ENCODE data around the gene DRAP1. TPM values are rescaled to one million over a fixed set of nuclear protein-coding genes. Genes with fewer than 3 reads are reported as not detected.
A peak's percentile ranks its signal among the peaks of the same experiment; 100 is the strongest.

DRAP1 gene
- total and polyA plus RNA-seq, 9 of the 15 experiments (the other 6 are each of a cell fraction or from before 2014, with no cell fraction given): 9.6 to 200 (median 92.9) TPM

DNA sequence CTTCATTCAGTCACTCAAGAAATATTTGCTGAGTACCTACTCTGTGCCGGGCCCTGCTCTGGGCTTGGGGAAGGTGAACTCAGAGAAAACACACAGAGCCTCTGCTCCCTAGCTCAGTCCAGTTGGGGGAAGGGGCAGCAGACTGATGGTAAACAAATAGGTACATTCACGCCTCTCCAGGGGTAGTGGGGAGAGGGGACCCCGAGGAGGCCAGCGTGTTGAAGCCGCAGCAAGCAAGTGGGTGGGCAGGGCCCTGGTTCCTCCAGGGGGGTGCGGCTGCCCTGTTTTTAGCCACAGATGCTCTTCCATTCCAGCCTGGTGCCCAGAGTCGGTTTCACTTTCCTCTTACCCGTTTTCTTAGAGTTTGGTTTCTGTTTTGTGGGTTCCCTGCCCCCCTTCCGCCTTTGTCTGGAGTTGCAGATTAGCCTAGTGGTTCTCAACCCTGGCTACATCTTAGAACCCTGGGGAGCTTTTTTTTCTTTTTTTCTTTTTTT is 8.7 kb downstream of the DRAP1 start (continued):
- TF ChIP-seq PCBP2 (IDR thresholded peaks at IDR 0.05; ENCODE audit: low read depth, low read length, poor library complexity, severe bottlenecking) (no peak), HDAC8 (tag; IDR thresholded peaks at IDR 0.05) (no peak), CBFA2T2 (conservative IDR thresholded peaks at IDR 0.05) (0 out of 2 replicates have a peak, but pooled peaks have one; percentile 16), ZNF584 (CRISPR knock-in tag; IDR thresholded peaks at IDR 0.05; ENCODE audit: low read depth) (no peak), MYC (IDR thresholded peaks at IDR 0.05; ENCODE audit: low read depth, low read length) (no peak), MYC (CRISPR knock-in tag; IDR thresholded peaks at IDR 0.05; ENCODE audit: borderline replicate concordance, low read depth) (no peak), CTBP1 (IDR thresholded peaks at IDR 0.05; ENCODE audit: borderline replicate concordance) (no peak), RAD51 (IDR thresholded peaks at IDR 0.05; ENCODE audit: borderline replicate concordance, low read depth) (no peak), ZNF165 (CRISPR knock-in tag; IDR thresholded peaks at IDR 0.05; ENCODE audit: borderline replicate concordance) (no peak), TGIF2 (CRISPR knock-in tag; IDR thresholded peaks at IDR 0.05) (no peak), ATF7 (IDR thresholded peaks at IDR 0.05) (no peak), NCOR1 (IDR thresholded peaks at IDR 0.05) (0 out of 2 replicates have a peak, but pooled peaks have one; percentile 24), ERF (CRISPR knock-in tag; IDR thresholded peaks at IDR 0.05) (0 out of 2 replicates have a peak, but pooled peaks have one; percentile 68), ZNF57 (CRISPR knock-in tag; IDR thresholded peaks at IDR 0.05) (no peak)
- TF ChIP-seq, protein P1, sequence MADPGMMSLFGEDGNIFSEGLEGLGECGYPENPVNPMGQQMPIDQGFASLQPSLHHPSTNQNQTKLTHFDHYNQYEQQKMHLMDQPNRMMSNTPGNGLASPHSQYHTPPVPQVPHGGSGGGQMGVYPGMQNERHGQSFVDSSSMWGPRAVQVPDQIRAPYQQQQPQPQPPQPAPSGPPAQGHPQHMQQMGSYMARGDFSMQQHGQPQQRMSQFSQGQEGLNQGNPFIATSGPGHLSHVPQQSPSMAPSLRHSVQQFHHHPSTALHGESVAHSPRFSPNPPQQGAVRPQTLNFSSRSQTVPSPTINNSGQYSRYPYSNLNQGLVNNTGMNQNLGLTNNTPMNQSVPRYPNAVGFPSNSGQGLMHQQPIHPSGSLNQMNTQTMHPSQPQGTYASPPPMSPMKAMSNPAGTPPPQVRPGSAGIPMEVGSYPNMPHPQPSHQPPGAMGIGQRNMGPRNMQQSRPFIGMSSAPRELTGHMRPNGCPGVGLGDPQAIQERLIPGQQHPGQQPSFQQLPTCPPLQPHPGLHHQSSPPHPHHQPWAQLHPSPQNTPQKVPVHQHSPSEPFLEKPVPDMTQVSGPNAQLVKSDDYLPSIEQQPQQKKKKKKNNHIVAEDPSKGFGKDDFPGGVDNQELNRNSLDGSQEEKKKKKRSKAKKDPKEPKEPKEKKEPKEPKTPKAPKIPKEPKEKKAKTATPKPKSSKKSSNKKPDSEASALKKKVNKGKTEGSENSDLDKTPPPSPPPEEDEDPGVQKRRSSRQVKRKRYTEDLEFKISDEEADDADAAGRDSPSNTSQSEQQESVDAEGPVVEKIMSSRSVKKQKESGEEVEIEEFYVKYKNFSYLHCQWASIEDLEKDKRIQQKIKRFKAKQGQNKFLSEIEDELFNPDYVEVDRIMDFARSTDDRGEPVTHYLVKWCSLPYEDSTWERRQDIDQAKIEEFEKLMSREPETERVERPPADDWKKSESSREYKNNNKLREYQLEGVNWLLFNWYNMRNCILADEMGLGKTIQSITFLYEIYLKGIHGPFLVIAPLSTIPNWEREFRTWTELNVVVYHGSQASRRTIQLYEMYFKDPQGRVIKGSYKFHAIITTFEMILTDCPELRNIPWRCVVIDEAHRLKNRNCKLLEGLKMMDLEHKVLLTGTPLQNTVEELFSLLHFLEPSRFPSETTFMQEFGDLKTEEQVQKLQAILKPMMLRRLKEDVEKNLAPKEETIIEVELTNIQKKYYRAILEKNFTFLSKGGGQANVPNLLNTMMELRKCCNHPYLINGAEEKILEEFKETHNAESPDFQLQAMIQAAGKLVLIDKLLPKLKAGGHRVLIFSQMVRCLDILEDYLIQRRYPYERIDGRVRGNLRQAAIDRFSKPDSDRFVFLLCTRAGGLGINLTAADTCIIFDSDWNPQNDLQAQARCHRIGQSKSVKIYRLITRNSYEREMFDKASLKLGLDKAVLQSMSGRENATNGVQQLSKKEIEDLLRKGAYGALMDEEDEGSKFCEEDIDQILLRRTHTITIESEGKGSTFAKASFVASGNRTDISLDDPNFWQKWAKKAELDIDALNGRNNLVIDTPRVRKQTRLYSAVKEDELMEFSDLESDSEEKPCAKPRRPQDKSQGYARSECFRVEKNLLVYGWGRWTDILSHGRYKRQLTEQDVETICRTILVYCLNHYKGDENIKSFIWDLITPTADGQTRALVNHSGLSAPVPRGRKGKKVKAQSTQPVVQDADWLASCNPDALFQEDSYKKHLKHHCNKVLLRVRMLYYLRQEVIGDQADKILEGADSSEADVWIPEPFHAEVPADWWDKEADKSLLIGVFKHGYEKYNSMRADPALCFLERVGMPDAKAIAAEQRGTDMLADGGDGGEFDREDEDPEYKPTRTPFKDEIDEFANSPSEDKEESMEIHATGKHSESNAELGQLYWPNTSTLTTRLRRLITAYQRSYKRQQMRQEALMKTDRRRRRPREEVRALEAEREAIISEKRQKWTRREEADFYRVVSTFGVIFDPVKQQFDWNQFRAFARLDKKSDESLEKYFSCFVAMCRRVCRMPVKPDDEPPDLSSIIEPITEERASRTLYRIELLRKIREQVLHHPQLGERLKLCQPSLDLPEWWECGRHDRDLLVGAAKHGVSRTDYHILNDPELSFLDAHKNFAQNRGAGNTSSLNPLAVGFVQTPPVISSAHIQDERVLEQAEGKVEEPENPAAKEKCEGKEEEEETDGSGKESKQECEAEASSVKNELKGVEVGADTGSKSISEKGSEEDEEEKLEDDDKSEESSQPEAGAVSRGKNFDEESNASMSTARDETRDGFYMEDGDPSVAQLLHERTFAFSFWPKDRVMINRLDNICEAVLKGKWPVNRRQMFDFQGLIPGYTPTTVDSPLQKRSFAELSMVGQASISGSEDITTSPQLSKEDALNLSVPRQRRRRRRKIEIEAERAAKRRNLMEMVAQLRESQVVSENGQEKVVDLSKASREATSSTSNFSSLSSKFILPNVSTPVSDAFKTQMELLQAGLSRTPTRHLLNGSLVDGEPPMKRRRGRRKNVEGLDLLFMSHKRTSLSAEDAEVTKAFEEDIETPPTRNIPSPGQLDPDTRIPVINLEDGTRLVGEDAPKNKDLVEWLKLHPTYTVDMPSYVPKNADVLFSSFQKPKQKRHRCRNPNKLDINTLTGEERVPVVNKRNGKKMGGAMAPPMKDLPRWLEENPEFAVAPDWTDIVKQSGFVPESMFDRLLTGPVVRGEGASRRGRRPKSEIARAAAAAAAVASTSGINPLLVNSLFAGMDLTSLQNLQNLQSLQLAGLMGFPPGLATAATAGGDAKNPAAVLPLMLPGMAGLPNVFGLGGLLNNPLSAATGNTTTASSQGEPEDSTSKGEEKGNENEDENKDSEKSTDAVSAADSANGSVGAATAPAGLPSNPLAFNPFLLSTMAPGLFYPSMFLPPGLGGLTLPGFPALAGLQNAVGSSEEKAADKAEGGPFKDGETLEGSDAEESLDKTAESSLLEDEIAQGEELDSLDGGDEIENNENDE (IDR thresholded peaks at IDR 0.05; ENCODE audit: low read depth, low read length): no peak
- TF ChIP-seq, protein P2, sequence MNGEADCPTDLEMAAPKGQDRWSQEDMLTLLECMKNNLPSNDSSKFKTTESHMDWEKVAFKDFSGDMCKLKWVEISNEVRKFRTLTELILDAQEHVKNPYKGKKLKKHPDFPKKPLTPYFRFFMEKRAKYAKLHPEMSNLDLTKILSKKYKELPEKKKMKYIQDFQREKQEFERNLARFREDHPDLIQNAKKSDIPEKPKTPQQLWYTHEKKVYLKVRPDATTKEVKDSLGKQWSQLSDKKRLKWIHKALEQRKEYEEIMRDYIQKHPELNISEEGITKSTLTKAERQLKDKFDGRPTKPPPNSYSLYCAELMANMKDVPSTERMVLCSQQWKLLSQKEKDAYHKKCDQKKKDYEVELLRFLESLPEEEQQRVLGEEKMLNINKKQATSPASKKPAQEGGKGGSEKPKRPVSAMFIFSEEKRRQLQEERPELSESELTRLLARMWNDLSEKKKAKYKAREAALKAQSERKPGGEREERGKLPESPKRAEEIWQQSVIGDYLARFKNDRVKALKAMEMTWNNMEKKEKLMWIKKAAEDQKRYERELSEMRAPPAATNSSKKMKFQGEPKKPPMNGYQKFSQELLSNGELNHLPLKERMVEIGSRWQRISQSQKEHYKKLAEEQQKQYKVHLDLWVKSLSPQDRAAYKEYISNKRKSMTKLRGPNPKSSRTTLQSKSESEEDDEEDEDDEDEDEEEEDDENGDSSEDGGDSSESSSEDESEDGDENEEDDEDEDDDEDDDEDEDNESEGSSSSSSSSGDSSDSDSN (IDR thresholded peaks at IDR 0.05; ENCODE audit: borderline replicate concordance in 1 of 2, low read depth in 2 of 2, low read length in 2 of 2): no peak
